ENCODE data around the gene LRWD1.

- TF ChIP-seq ZSCAN22 (CRISPR knock-in tag; IDR thresholded peaks at IDR 0.05) = no peak
- no peak for TF ChIP-seq NFAT5 (CRISPR knock-in tag; IDR thresholded peaks at IDR 0.05)
- no peak for TF ChIP-seq CTCF (CRISPR knock-in tag; IDR thresholded peaks at IDR 0.05)
These were observed 18.2 kb upstream of the LRWD1 start for GRCh38 chr7:102446387-102447156.
